Epithelial cell of proximal tubule (primary cell): ENCODE results near the gene PKDCC. TPM values are rescaled to one million over a fixed set of nuclear protein-coding genes. Genes with fewer than 3 reads are reported as not detected.
"Not testable (repeated sequence)": the region's sequence is repeated elsewhere in the genome, so short reads cannot be mapped to it uniquely, and the experiment has no call there.

Experiments
- DNase-seq: peaks from one replicate; pipeline ENCODE4 v3.0.0-alpha.2; 2011; ENCODE audit warnings: low read depth
- H3K4me3 ChIP-seq: 2 replicates; pipeline ENCODE4 v1.5.1; 2011; ENCODE audit warnings: low read depth, mild to moderate bottlenecking, low read length
- CTCF ChIP-seq: conservative IDR thresholded peaks from 2 replicates; pipeline ENCODE4 v1.5.1; 2012; ENCODE audit warnings: low read depth, mild to moderate bottlenecking, low read length
- total RNA-seq: library from RNA; depleted of rRNA; stranded (reverse); fragments of >200 nt; gene quantifications from 2 replicates; pipeline ENCODE4 v1.2.3, GENCODE V29; 2015

The PKDCC gene
- total RNA-seq, 1 donor from 2014 or later: 51.1 TPM

DNA sequence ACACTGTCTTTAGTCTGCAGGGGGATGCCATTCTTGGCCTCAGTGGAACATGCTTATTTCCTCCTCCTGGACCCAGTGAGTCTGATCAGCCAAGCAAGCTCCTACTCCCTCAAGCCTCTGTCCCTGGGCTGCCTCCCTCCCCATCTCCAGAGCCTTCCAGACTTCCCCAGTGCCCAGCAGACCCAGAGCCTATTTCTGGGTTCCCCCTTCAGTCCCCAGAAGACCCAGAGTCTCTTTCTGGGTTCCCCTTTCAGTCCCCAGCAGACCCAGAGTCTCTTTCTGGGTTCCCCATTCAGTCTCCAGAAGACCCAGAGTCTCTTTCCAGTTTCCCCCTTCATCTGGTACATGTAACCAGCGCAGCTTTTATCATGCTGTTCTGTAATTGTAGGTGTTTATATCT is 17.0 kb upstream of the PKDCC start:
- no peak overlapping the region for H3K4me3 ChIP-seq
- TF ChIP-seq CTCF: no peak
- DNase-seq: no peak

DNA sequence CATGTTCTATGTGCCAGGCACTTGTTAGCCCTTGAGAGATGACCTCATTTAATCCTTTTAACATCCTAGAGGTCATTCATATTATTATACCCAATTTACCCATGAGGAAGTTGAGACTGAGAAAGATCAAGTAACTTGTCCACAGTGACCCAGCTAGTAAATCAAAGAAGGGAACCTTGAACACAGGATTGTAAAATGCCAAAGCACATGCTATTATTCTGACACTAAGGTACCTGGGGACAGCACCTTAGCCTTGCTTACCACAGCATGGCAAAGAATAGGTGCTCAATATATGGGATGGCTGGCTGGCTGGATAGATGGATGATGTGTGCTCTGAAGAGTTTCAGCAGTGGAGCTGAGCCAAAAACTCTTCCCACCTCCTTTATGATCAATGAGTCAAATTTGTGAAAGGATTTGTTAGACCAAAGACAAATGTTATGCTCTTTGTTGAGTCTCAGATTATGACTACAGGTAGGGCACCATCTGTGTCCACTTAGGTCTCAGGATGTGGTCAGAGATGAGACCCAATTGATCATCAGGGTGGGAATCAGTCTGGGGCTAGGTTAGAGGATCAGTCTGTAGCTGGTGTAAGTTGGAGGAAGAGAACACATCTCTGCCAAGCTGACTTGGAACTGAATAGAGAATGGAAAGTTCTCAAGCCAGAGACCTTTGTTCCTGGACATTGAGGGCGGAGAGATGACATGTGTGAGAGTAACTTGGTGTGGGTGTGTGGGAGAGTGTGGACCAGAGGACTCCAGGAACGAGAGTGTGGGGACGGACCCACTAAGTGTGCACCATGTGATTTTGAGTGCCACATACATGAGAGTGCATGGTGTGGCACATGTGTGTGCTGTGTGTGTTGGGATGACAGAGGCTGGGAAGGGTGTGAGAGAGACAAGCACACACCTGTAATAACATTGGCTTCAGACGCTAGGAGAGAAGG is 16.3 kb upstream of the PKDCC start:
- TF ChIP-seq CTCF: no peak
- no peak for DNase-seq
- H3K4me3 ChIP-seq: no peak overlapping the region

DNA sequence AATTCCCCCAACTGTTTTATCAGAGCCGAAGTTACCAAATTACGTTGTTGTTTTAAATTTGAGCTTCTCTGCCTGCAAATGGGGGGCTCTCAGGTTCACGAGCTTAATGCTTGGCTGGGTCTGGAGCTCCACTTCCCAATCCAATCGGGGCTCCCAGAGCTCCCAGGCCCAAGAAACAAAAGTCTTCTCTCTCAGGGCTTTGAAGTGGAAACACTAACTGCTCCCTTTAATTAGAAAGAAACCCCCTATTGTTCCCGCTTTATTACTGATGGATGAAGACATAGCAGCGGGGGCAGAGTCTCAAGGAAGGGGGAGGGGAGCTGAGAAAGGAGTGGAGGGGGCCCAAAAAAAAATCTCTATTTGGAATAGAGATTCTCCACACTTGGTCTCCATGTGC is 15.6 kb upstream of the PKDCC start:
- no peak overlapping the region for H3K4me3 ChIP-seq
- no peak for TF ChIP-seq CTCF

DNA sequence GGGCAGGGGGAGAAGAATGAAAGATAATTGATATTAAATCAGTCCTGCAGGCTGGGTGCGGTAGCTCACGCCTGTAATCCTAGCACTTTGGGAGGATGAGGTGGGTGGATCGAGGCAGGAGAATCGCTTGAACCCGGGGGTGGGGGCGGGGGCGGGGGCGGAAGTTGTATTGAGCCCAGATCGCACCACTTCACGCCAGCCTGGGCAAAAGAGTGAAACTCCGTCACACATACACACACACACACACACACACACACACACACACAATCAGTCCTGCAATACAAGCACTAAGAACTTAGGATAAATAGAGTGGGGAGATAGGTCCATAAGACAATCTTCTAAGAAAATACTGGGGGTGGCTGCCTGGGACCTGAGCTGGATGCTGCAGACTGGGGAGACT is 15.1 kb upstream of the PKDCC start:
- no peak overlapping the region for H3K4me3 ChIP-seq
- TF ChIP-seq CTCF: no peak
- DNase-seq: no peak

More for the DNA sequence above, 15.6 kb upstream of the PKDCC start:
- DNase-seq: no peak

GRCh38 chr2:42034096-42034495 is 13.7 kb upstream of the PKDCC start:
- DNase-seq, H3K4me3 ChIP-seq: not testable (repeated sequence)

GRCh38 chr2:42035241-42035640 is 12.6 kb upstream of the PKDCC start:
- no peak for DNase-seq
- no peak overlapping the region for H3K4me3 ChIP-seq
- no peak for TF ChIP-seq CTCF

DNA sequence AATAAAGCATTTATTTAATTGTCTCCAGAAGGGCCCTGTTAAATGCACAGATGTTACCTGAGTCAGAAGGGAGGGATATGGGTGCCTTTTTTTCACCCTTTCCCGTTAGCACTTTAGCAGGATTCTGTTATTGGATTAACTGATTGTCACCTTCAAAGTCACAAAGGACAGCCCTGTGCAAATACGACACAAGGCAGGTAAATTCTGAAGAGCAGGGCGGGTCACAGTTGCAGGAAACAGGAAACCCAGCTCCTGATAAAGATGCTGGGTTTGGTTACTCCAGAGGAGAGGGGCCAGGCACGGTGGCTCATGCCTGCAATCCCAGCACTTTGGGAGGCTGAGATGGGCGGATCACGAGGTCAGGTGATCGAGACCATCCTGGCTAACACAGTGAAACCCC is 11.4 kb upstream of the PKDCC start:
- no peak for TF ChIP-seq CTCF
- no peak for DNase-seq

More for the DNA sequence above, 11.4 kb upstream of the PKDCC start:
- no peak overlapping the region for H3K4me3 ChIP-seq
